Astrocyte (in vitro differentiated cells and primary cell): ENCODE results near the gene SLC23A3. TPM values are rescaled to one million over a fixed set of nuclear protein-coding genes. Genes with fewer than 3 reads are reported as not detected.

Source experiments
- DNase-seq: peaks from one replicate; pipeline ENCODE4 v3.0.0-alpha.2; 2010; ENCODE audit warnings: low read depth
- FAIRE-seq: peaks from 2 replicates; lab custom pipeline; 2011; peaks lifted over from hg19 to GRCh38; lab: Jason Lieb, UNC
- H2AFZ ChIP-seq: 2 replicates; pipeline ENCODE4 v1.6.0; 2012; ENCODE audit warnings: low read depth, low read length, inconsistent platforms
- H3K27ac ChIP-seq: 2 replicates; pipeline ENCODE4 v1.5.1; 2011; ENCODE audit warnings: low read depth, low read length, inconsistent platforms
- H3K27me3 ChIP-seq: 2 replicates; pipeline ENCODE4 v1.6.0; 2011; ENCODE audit warnings: low read length, inconsistent platforms; ENCODE audit not compliant: insufficient read depth
- H3K36me3 ChIP-seq: 2 replicates; pipeline ENCODE4 v1.5.1; 2011; ENCODE audit warnings: low read length, inconsistent platforms; ENCODE audit not compliant: insufficient read depth
- H3K4me1 ChIP-seq: 2 replicates; pipeline ENCODE4 v1.5.1; 2011; ENCODE audit warnings: low read length, inconsistent platforms; ENCODE audit not compliant: insufficient read depth
- H3K4me2 ChIP-seq: 2 replicates; pipeline ENCODE4 v1.6.0; 2012; ENCODE audit warnings: low read length, inconsistent platforms
- H3K4me3 ChIP-seq: 2 replicates; pipeline ENCODE4 v1.5.1; 2011; ENCODE audit warnings: low read depth, mild to moderate bottlenecking, low read length, inconsistent platforms; ENCODE audit not compliant: insufficient read depth
- H3K79me2 ChIP-seq: 2 replicates; pipeline ENCODE4 v1.6.0; 2012; ENCODE audit warnings: mild to moderate bottlenecking, low read length, inconsistent platforms; ENCODE audit not compliant: insufficient read depth
- H3K9ac ChIP-seq: 2 replicates; pipeline ENCODE4 v1.6.0; 2012; ENCODE audit warnings: mild to moderate bottlenecking, low read length, inconsistent platforms
- H3K9me3 ChIP-seq: 2 replicates; pipeline ENCODE4 v1.5.1; 2012; ENCODE audit warnings: low read depth, mild to moderate bottlenecking, low read length, inconsistent platforms; ENCODE audit not compliant: insufficient read depth
- H4K20me1 ChIP-seq: 2 replicates; pipeline ENCODE4 v1.6.0; 2012; ENCODE audit warnings: low read length, inconsistent platforms; ENCODE audit not compliant: insufficient read depth
- H3K27ac Mint-ChIP-seq: one replicate; pipeline ENCODE4 v1.8.0; 2021; ENCODE audit warnings: mild to moderate bottlenecking, mixed read lengths; ENCODE audit not compliant: unreplicated experiment
- H3K27me3 Mint-ChIP-seq: one replicate; pipeline ENCODE4 v1.8.0; 2021; ENCODE audit warnings: low read depth, mixed read lengths; ENCODE audit not compliant: unreplicated experiment
- H3K36me3 Mint-ChIP-seq: one replicate; pipeline ENCODE4 v1.8.0; 2021; ENCODE audit warnings: low read depth, mixed read lengths; ENCODE audit not compliant: unreplicated experiment
- H3K4me1 Mint-ChIP-seq: one replicate; pipeline ENCODE4 v1.8.0; 2021; ENCODE audit warnings: low read depth, mixed read lengths; ENCODE audit not compliant: unreplicated experiment
- H3K4me3 Mint-ChIP-seq: one replicate; pipeline ENCODE4 v1.8.0; 2021; ENCODE audit warnings: mild to moderate bottlenecking, moderate library complexity, mixed read lengths; ENCODE audit not compliant: unreplicated experiment
- H3K9me3 Mint-ChIP-seq: one replicate; pipeline ENCODE4 v1.8.0; 2021; ENCODE audit warnings: mild to moderate bottlenecking, mixed read lengths; ENCODE audit not compliant: unreplicated experiment
- EZH2 ChIP-seq: IDR thresholded peaks from 2 replicates; pipeline ENCODE4 v1.6.1; 2012; ENCODE audit warnings: mild to moderate bottlenecking, low read length, inconsistent platforms; ENCODE audit not compliant: insufficient read depth
- total RNA-seq: library from RNA; stranded (reverse); gene quantifications from 2 replicates; pipeline ENCODE4 v1.2.1, GENCODE V29; 2021
- TF ChIP-seq, protein P1 (sequence below): IDR thresholded peaks from 2 replicates; pipeline ENCODE4 v1.5.1; 2011; ENCODE audit warnings: low read depth, mild to moderate bottlenecking, inconsistent platforms, low read length, moderate library complexity; ENCODE audit not compliant: insufficient read depth

Gene SLC23A3
- total RNA-seq, 1 donor from 2014 or later: 1.2 TPM

DNA sequence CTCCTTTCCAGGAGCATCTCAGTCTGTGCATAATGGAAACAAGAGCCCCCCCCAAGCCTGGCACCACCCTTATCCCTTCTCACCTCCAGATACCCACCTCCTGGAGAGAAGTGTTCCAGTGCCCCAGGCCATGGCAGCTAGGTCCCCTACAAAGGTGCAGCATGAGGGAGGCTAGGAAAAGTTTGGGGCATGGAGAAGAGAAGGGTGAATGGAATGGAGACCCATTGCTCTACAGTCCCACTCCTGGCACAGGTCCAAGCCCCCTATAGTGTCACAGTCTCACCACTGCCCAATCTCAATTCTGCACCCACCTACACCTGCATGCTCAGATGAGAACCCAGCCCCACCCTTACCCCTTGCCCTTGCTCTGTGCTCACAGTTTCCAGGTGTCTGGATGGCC is 897 bp downstream of the SLC23A3 start:
- DNase-seq (no peak), FAIRE-seq (no peak)
- peaks cover 2% of the 10 kb centered on the region for H3K4me1 ChIP-seq
- Mint-ChIP-seq H3K9me3 (no peaks in the 10 kb centered on the region), H3K27me3 (peaks cover 18% of the 10 kb centered on the region), H3K4me1 (peaks cover 8% of the 10 kb centered on the region), H3K36me3 (peaks cover 18% of the 10 kb centered on the region), H3K27ac (no peak overlapping the region), H3K4me3 (no peak overlapping the region)
- no peaks in the 10 kb centered on the region for H3K27me3 ChIP-seq
- no peaks in the 10 kb centered on the region for H3K36me3 ChIP-seq
- no peak for TF ChIP-seq EZH2
- TF ChIP-seq, protein P1, sequence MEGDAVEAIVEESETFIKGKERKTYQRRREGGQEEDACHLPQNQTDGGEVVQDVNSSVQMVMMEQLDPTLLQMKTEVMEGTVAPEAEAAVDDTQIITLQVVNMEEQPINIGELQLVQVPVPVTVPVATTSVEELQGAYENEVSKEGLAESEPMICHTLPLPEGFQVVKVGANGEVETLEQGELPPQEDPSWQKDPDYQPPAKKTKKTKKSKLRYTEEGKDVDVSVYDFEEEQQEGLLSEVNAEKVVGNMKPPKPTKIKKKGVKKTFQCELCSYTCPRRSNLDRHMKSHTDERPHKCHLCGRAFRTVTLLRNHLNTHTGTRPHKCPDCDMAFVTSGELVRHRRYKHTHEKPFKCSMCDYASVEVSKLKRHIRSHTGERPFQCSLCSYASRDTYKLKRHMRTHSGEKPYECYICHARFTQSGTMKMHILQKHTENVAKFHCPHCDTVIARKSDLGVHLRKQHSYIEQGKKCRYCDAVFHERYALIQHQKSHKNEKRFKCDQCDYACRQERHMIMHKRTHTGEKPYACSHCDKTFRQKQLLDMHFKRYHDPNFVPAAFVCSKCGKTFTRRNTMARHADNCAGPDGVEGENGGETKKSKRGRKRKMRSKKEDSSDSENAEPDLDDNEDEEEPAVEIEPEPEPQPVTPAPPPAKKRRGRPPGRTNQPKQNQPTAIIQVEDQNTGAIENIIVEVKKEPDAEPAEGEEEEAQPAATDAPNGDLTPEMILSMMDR: no peak
- H3K9ac ChIP-seq: no peak overlapping the region
- no peak overlapping the region for H3K4me3 ChIP-seq
- H3K79me2 ChIP-seq: no peaks in the 10 kb centered on the region
- H2AFZ ChIP-seq: no peak overlapping the region
- H3K9me3 ChIP-seq: no peaks in the 10 kb centered on the region
- no peak overlapping the region for H3K4me2 ChIP-seq
- H4K20me1 ChIP-seq: peaks cover 18% of the 10 kb centered on the region
- H3K27ac ChIP-seq: no peak overlapping the region

DNA sequence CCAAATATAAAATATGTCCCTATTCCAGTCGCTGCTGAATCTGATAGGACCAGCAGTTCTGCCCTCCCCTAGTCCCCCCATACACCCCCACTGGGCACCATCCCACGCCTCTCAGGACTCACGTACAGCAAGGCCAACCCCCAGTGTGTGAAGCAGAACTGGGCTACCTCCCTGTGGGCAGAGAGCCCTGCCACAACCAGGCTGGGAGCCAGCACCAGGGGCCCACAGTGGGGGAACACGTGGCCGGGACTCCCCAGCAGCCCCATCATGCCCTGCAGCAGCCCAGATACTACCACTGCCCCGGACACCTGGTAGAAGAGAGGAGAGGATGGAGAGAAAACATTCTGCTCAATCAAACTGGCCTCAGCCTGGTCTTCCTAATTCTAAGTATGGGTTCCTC is 1.3 kb downstream of the SLC23A3 start:
- no peak overlapping the region for H3K4me3 Mint-ChIP-seq

DNA sequence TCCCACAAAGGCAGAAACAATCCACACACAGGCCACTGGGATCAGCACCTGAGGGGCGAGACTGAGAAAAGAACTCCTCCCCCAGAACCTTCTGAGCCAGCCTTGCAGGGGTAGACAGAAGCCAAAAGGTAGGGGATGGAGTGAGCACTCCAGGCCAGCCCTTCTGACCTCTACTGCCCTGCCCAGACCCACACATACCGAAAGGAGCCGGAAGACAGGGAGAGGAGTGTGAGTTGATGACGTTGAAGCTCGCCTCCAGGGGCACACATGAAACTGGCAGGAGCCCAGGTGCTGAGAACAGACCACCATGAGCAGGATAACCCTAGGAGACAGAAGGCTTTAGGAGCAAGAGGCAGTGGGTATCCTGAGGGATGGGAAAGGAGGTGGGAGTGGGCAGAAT is 1.8 kb downstream of the SLC23A3 start:
- TF ChIP-seq EZH2: no peak
- TF ChIP-seq, protein P1: no peak
- Histone ChIP-seq H4K20me1 (peaks cover 15% of the 10 kb centered on the region), H3K36me3 (no peaks in the 10 kb centered on the region), H2AFZ (no peak overlapping the region), H3K27me3 (no peaks in the 10 kb centered on the region), H3K4me3 (no peak overlapping the region), H3K9me3 (no peaks in the 10 kb centered on the region), H3K4me1 (peaks cover 2% of the 10 kb centered on the region), H3K27ac (no peak overlapping the region), H3K4me2 (no peak overlapping the region), H3K79me2 (no peaks in the 10 kb centered on the region), H3K9ac (no peak overlapping the region)
- Mint-ChIP-seq H3K9me3 (no peaks in the 10 kb centered on the region), H3K27me3 (peaks cover 23% of the 10 kb centered on the region), H3K27ac (no peak overlapping the region), H3K4me1 (peaks cover 7% of the 10 kb centered on the region), H3K4me3 (no peak overlapping the region), H3K36me3 (peaks cover 17% of the 10 kb centered on the region)
- FAIRE-seq: no peak
- DNase-seq: no peak

More for the DNA sequence above, 1.3 kb downstream of the SLC23A3 start:
- Mint-ChIP-seq H3K9me3 (no peaks in the 10 kb centered on the region), H3K36me3 (peaks cover 17% of the 10 kb centered on the region), H3K4me1 (peaks cover 7% of the 10 kb centered on the region), H3K27ac (no peak overlapping the region), H3K27me3 (peaks cover 21% of the 10 kb centered on the region)
- Histone ChIP-seq H3K79me2 (no peaks in the 10 kb centered on the region), H3K27me3 (no peaks in the 10 kb centered on the region), H3K4me2 (no peak overlapping the region), H3K4me3 (no peak overlapping the region), H3K27ac (no peak overlapping the region), H3K9ac (no peak overlapping the region), H4K20me1 (peaks cover 15% of the 10 kb centered on the region), H2AFZ (no peak overlapping the region), H3K4me1 (peaks cover 2% of the 10 kb centered on the region), H3K36me3 (no peaks in the 10 kb centered on the region), H3K9me3 (no peaks in the 10 kb centered on the region)
- DNase-seq (no peak), FAIRE-seq (no peak)
- no peak for TF ChIP-seq EZH2
- TF ChIP-seq, protein P1: no peak
